ENCODE data around the gene CDH22. TPM values are rescaled to one million over a fixed set of nuclear protein-coding genes. Genes with fewer than 3 reads are reported as not detected.

Gene CDH22
- total and polyA plus RNA-seq, 10 of the 15 experiments (the other 5 are each of a cell fraction or from before 2014, with no cell fraction given): not detected

DNA sequence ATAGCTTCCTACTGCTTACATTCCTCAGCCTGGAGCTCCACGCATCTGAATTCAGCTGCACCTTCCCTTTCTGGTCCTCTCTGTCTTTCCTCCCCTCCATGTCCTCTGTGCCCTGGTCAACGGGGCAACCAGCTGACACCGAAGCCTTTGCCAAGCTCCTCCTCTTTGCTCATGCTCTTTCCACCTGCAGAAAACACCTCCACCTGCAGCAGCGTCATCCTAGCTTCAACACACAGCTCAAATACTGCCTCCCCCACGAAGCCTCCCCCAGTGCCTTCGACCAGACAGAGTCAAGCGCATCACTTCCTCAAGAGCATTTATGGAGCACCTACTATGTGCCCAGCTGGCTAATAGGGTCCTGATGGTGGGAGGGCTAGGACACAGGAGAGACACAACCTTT, 9.2 kb downstream of the CDH22 start (continued):
- TF ChIP-seq, protein P1, sequence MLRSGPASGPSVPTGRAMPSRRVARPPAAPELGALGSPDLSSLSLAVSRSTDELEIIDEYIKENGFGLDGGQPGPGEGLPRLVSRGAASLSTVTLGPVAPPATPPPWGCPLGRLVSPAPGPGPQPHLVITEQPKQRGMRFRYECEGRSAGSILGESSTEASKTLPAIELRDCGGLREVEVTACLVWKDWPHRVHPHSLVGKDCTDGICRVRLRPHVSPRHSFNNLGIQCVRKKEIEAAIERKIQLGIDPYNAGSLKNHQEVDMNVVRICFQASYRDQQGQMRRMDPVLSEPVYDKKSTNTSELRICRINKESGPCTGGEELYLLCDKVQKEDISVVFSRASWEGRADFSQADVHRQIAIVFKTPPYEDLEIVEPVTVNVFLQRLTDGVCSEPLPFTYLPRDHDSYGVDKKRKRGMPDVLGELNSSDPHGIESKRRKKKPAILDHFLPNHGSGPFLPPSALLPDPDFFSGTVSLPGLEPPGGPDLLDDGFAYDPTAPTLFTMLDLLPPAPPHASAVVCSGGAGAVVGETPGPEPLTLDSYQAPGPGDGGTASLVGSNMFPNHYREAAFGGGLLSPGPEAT (IDR thresholded peaks at IDR 0.05; ENCODE audit: low read depth): no peak
- no peak for TF ChIP-seq SUPT20H (IDR thresholded peaks at IDR 0.05; ENCODE audit: borderline replicate concordance, control insufficient read depth, low read depth, low read length)
- TF ChIP-seq, protein P2, sequence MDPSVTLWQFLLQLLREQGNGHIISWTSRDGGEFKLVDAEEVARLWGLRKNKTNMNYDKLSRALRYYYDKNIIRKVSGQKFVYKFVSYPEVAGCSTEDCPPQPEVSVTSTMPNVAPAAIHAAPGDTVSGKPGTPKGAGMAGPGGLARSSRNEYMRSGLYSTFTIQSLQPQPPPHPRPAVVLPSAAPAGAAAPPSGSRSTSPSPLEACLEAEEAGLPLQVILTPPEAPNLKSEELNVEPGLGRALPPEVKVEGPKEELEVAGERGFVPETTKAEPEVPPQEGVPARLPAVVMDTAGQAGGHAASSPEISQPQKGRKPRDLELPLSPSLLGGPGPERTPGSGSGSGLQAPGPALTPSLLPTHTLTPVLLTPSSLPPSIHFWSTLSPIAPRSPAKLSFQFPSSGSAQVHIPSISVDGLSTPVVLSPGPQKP (IDR thresholded peaks at IDR 0.05; ENCODE audit: low read depth, low read length): no peak

DNA sequence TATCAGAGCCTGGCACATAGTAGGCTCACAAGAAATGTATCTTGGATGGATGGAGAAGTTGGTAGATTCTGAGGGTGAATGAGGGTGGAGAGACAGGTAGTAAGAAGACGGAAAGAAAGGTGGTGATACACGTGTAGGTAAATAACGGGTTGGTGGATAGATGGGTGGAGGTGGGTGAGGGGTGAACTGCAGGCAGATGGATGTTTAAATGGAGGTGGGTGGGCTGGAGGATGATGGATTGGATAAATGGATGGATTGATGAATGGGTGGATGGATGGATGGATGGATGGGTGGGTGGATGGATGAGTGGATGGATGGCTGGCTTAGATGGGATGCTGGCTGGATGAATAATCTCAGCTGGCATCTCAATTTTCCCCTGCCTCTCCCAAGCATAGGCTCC, 9.9 kb downstream of the CDH22 start:
- Histone ChIP-seq H3K27me3 (replicated peaks in 1 of 2; ENCODE audit: control insufficient read depth in 2 of 2, insufficient read depth in 2 of 2, low read length in 1 of 2) (peaks cover 0 to 6% of the 10 kb centered on the region in 2 experiments; a peak in 2 of 4 replicates), H3K27ac (ENCODE audit: control insufficient read depth, insufficient read depth) (no peak overlapping the region), H4K20me1 (ENCODE audit: control insufficient read depth, insufficient read depth) (no peaks in the 10 kb centered on the region), H3K4me1 (ENCODE audit: control insufficient read depth, insufficient read depth, low read length) (no peaks in the 10 kb centered on the region), H3K4me3 (no peak overlapping the region), H3K9me3 (replicated peaks; ENCODE audit: control insufficient read depth, insufficient read depth, low read length) (no peaks in the 10 kb centered on the region), H3K79me2 (ENCODE audit: control insufficient read depth, insufficient read depth, low read length) (no peaks in the 10 kb centered on the region), H3K4me2 (ENCODE audit: control insufficient read depth, insufficient read depth) (no peak overlapping the region), H3K9ac (ENCODE audit: control insufficient read depth, insufficient read depth, low read length) (no peak overlapping the region), H3K36me3 (ENCODE audit: control insufficient read depth in 2 of 2, insufficient read depth in 2 of 2, low read length in 1 of 2) (no peaks in the 10 kb centered on the region), H2AFZ (ENCODE audit: control insufficient read depth, low read depth, low read length) (no peak overlapping the region)
- WGBS (ENCODE audit: insufficient coverage, insufficient replicate concordance, low lambda C conversion rate, missing lambda C conversion rate): 0% methylated on average over 3 of the region's 3 CpGs
- no peak for FAIRE-seq
- BruUV-seq (replicated peaks): no TSS peak
- POLR2A ChIA-PET: no interaction called here
- RAD21 ChIA-PET (ENCODE audit: unreplicated experiment): interaction anchor here (1.1 kb wide), 2 partner anchors 10 to 275 kb away, joined by 3 read pairs; no protein-coding TSS in a partner anchor
- SMC1A ChIA-PET (ENCODE audit: uncharacterized antibody, unreplicated experiment): interaction anchor here (1.2 to 1.3 kb wide), 2 partner anchors 110 to 276 kb away, joined by 3 read pairs; no protein-coding TSS in a partner anchor
- in situ Hi-C loops (cut with MboI): no loop called here
- no peak for DNase-seq (ENCODE audit: low read depth, low spot score)
- TF ChIP-seq NBN (IDR thresholded peaks at IDR 0.05): no peak
- TF ChIP-seq SMAD5 (IDR thresholded peaks at IDR 0.05; ENCODE audit: low read depth): no peak
- TF ChIP-seq CHD2 (IDR thresholded peaks at IDR 0.05; ENCODE audit: borderline replicate concordance, low read depth, low read length): no peak
- TF ChIP-seq BACH1 (IDR thresholded peaks at IDR 0.05; ENCODE audit: borderline replicate concordance): no peak
- no peak for TF ChIP-seq NR2F1 (conservative IDR thresholded peaks at IDR 0.05)
- TF ChIP-seq IKZF2 (IDR thresholded peaks at IDR 0.05): no peak
- TF ChIP-seq POLR2A (IDR thresholded peaks at IDR 0.05; ENCODE audit: low read depth, low read length): no peak
- TF ChIP-seq TCF12 (IDR thresholded peaks at IDR 0.05; ENCODE audit: low read depth, low read length): no peak
- TF ChIP-seq ZBED1 (IDR thresholded peaks at IDR 0.05; ENCODE audit: borderline replicate concordance): no peak
- TF ChIP-seq, protein P3, sequence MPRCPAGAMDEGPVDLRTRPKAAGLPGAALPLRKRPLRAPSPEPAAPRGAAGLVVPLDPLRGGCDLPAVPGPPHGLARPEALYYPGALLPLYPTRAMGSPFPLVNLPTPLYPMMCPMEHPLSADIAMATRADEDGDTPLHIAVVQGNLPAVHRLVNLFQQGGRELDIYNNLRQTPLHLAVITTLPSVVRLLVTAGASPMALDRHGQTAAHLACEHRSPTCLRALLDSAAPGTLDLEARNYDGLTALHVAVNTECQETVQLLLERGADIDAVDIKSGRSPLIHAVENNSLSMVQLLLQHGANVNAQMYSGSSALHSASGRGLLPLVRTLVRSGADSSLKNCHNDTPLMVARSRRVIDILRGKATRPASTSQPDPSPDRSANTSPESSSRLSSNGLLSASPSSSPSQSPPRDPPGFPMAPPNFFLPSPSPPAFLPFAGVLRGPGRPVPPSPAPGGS (IDR thresholded peaks at IDR 0.05; ENCODE audit: borderline replicate concordance, insufficient read depth, low read depth, low read length, poor library complexity, severe bottlenecking): no peak
- no peak for ATAC-seq
- CTCF ChIA-PET: interaction anchor here (0.5 kb wide), 1 partner anchor 1828 kb away, joined by 3 read pairs; no protein-coding TSS in a partner anchor
- intact Hi-C loops (cut with micrococcal nuclease; ENCODE audit: unreplicated experiment): no loop called here

Data from GM12878 (cell line).